Germinal center (tissue), 1 donor: ENCODE data around the gene PDE6H.

Source experiments
- DNase-seq: peaks from one replicate; pipeline ENCODE4 v3.0.0; 2012; ENCODE audit warnings: mixed read lengths, low spot score

Gene PDE6H

DNA sequence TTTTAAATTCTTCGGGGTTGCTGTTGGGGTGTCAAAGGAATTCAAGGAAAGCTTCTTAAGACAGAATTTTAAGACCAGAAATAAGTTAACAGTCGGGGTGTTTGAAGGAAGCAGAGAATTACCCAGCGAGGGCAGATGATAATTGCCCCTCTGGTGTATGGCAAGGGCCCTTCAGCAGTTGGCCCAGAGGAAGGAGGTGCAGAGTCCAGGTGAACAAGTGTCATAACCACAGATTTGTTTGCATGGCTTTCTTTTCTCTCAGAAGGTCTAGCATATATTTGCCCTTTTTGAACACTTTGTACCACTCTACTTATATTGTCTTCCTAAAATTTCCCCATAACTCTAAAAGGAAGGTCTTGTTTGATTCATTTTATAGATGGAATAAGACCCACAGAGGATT, 1.8 kb downstream of the PDE6H start:
- no peak for DNase-seq

GRCh38 chr12:14975457-14975856, 2.6 kb downstream of the PDE6H start:
- DNase-seq = no peak

DNA sequence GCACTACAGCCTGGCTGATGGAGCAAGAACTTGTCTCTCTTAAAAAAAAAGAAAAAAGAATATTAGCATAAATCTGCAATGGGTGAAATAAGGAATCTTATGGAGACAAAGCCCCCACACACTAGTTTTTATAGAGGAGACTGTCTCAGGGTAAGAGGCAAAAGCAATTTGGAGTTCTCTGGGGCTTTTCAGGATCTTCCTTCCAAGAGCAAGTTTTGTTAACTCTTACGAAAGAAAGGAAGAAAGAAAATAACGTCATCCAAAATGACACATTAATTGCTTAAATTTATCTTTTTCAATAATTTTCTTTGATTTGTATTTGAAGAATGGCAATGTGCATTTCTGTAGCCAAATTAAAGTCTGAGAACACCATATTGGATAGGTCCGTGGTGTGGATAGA, 3.8 kb downstream of the PDE6H start:
- DNase-seq = no peak

GRCh38 chr12:14979468-14979867, 6.6 kb downstream of the PDE6H start:
- DNase-seq = no peak

- no peak for DNase-seq
Measured at GRCh38 chr12:14981049-14981448, 8.2 kb downstream of the PDE6H start.

GRCh38 chr12:14982562-14982961, 9.7 kb downstream of the PDE6H start:
- no peak for DNase-seq

GRCh38 chr12:14982991-14983390, 10.1 kb downstream of the PDE6H start:
- DNase-seq = no peak

GRCh38 chr12:14984036-14984435, 11.2 kb downstream of the PDE6H start:
- DNase-seq = no peak

DNA sequence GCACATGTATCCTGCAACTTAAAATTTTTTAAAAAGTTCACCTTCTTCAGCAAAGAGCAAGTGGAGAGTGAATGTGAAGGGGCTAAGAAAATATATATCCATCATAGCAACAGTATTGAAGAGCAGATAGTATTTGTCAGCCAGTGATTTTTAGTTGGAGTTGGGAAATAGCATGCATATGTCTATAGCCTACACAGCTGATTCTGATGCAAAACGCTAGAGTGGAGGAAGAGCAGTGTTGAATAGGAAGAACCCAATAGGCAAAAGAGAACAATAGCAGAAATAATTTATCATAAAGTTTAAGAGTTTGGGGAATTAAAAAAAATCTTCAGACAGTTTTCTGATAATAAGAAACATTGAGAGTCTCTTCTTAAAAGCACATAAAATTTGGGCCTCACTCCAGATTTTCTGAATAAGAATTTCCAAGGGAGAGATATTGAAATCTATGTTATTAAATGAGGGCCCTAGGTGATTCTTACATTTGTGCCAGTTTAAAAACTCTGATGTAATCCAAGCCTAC, 12.0 kb downstream of the PDE6H start:
- no peak for DNase-seq

GRCh38 chr12:14986449-14986848, 13.6 kb downstream of the PDE6H start:
- no peak for DNase-seq

DNA sequence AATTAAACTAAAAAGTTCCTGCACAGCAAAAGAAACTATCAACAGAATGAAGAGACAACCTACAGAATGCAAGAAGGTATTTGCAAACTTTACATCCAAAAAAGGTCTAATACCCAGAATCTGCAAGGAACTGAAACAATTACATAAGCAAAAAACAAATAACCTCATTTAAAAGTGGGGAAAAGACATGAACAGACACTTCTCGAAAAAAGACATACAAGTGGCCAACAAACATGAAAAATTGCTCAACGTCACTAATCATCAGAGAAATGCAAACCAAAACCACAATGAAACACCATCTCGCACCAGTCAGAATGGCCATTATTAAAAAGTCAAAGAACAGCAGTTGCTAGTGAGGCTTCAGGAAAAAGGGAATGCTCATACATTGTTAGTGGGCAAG, 15.2 kb downstream of the PDE6H start:
- no peak for DNase-seq

DNA sequence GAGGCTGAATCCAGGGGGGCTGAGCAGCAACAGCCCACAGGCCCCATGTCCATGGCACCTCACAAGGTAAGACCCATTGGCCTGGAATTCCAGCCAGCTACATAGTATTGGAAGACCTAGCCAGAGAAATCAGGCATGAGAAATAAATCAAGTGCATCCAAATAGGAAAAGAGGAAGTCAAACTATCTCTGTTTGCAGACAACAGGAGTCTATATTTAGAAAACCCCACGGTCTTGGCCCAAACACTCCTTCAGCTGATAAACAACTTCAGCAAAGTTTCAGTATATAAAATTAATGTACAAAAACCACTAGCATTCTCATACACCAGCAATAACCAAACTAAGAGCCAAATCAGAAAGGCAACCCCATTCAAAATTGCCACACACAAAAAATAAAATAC, 16.9 kb downstream of the PDE6H start:
- DNase-seq = no peak

- DNase-seq = no peak
Measured at GRCh38 chr12:14991069-14991468, 18.2 kb downstream of the PDE6H start.

DNA sequence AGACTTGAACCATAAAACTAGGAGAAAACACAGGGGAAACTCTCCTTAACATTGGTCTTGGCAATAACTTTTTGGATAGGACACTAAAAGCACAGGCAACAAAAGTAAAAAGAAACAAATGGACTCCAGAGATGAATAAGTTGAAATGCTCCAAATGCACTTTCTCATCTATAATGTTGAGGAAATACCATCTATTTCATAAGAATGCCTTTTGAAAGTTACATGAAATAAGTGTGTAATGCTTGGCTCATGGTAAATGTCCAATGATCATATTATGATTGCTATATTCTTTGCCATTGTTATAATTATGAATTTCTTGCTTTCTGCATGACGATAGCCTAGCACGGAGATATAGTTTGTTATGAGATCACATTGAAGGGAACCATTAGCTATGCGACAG, 19.8 kb downstream of the PDE6H start:
- DNase-seq = no peak

- no peak for DNase-seq
Measured at GRCh38 chr12:14993117-14993516, 20.3 kb downstream of the PDE6H start.

GRCh38 chr12:14993537-14994266, 20.9 kb downstream of the PDE6H start:
- no peak for DNase-seq

- DNase-seq = no peak
Measured at GRCh38 chr12:14994610-14995009, 21.8 kb downstream of the PDE6H start.

DNA sequence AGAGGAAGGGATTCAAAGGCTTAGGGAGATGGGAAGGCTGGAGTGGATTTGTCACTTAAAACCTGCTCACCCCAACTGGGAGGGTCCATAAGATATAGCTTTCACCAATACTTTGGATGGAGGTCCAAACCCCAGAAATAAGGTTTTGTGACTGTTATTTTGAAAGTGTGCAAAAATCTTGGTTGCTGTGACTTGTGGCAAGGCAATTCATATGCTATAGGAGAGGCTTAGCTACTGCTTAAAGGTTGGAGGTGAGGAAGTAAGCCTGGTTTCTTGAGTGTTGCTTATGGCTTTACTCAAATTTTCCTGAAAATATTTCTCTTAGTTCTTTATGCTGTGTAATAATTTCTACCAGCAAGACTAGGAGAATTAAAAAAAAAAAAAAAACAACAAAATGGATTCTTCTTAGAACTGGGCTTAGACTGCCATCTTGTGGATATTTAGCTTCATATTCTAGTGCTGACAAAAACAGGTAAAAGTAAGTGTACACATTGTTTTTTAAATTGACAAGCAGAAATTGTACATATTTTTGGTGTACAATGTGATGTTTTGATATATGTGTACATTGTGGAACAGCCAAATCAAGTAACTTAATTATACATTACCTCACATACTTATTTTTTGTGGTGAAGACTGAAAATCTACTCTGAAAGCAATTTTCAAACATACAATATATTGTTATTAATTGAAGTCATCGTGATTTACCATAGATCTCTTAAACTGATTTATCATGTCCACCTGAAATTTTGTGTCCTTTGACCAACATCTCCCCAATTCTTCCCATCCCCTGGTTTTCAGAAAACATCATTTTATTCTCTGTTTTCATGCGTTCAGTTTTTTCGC, 23.0 kb downstream of the PDE6H start:
- peak; percentile 43 for DNase-seq

DNA sequence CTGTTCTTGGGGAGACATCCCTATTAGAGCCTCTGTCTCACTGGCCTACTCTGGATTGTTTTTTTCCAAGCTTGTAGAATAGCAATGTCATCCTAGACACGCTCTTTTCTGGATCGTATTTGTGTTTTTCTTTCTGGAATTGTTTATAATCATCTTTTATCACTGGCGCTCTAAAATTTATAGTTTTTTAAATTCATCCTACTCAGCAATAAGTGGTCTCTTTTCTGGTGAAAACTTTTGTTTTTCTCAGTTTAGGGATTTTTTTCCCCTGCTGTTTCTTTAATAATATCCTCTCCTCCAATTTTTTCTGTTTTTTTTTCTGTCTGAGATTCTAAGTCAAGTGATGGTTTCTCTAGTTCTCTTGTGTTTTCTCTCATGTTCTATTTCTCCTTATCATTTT, 25.2 kb downstream of the PDE6H start:
- DNase-seq = no peak

GRCh38 chr12:14999021-14999694, 26.3 kb downstream of the PDE6H start:
- no peak for DNase-seq

- DNase-seq = no peak
Measured at GRCh38 chr12:14999695-15000365, 27.0 kb downstream of the PDE6H start.

DNA sequence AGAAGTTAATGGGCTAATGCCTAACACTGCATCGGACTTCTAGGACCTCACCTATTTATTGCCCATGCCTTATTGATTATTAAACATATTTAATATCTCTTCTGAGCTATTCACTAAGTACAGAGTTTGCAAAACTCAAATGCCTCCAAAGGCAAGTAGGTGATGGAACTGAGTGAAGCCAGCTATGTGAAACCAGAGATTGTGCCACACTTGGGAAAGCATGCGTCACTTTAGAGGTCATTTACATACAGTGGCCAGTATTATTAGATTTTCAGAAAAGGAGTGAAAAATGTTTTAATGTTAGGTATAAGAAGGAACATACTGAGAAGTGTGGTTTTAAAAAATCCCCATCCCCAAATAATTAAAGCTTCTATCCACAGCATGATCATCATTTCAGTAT, 27.7 kb downstream of the PDE6H start:
- DNase-seq = no peak
